GM19328 (cell line): ENCODE results near the gene SEMA4B.

Experiments used
- ATAC-seq: cut with Tn5 transposase; IDR thresholded peaks from one replicate; pipeline ENCODE4 v1.9.1; 2021; ENCODE audit warnings: mild to moderate bottlenecking, moderate library complexity; ENCODE audit not compliant: unreplicated experiment

The SEMA4B gene

GRCh38 chr15:90225047-90225446 lies 23.9 kb downstream of the SEMA4B start:
- ATAC-seq = no peak

- ATAC-seq = no peak
These were observed 24.5 kb downstream of the SEMA4B start for GRCh38 chr15:90225504-90226234.

DNA sequence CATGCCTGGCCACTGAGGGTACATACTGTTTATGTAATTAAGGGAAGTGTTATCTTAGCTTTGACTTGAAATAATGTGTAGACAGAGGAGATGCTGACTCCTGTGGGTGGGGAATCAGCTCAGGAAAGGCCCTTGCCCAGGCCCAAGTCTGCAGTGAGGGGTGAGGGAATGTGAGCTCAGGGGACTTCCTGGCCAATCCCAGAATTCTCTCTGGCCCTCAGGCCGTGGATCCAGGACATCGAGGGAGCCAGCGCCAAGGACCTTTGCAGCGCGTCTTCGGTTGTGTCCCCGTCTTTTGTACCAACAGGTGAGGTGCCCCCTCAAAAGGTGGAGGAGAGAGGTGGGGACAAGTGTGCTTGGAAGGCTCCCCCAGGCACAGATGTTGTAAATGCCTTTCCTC lies 26.2 kb downstream of the SEMA4B start:
- ATAC-seq = no peak

DNA sequence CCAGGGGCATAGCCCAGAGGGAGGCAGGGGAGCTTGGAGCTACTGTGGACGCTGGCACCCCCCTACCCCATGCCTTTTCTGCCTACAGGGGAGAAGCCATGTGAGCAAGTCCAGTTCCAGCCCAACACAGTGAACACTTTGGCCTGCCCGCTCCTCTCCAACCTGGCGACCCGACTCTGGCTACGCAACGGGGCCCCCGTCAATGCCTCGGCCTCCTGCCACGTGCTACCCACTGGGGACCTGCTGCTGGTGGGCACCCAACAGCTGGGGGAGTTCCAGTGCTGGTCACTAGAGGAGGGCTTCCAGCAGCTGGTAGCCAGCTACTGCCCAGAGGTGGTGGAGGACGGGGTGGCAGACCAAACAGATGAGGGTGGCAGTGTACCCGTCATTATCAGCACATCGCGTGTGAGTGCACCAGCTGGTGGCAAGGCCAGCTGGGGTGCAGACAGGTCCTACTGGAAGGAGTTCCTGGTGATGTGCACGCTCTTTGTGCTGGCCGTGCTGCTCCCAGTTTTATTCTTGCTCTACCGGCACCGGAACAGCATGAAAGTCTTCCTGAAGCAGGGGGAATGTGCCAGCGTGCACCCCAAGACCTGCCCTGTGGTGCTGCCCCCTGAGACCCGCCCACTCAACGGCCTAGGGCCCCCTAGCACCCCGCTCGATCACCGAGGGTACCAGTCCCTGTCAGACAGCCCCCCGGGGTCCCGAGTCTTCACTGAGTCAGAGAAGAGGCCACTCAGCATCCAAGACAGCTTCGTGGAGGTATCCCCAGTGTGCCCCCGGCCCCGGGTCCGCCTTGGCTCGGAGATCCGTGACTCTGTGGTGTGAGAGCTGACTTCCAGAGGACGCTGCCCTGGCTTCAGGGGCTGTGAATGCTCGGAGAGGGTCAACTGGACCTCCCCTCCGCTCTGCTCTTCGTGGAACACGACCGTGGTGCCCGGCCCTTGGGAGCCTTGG lies 27.0 kb downstream of the SEMA4B start:
- ATAC-seq = no peak

GRCh38 chr15:90228960-90229359 lies 27.8 kb downstream of the SEMA4B start:
- no peak for ATAC-seq

DNA sequence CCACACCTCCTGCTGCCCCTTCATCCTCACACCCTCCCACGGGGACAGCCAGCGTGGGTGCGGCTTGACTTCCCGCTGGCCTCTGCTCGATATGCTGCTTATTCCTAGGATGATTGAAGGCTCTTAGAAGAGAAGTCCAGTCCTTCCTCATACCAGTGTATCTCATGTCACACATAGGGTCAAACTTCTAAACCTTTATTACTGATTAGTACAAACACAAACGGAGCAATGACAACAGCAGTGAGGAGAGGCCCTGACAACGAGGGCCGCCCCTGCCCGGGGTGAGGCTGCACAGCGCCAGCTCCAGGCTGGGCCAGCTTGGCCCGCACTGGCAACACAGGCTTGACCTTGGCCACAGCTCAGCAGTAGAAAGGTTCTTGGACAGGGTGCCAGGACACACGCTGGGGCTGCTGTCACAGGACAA lies 29.0 kb downstream of the SEMA4B start:
- no peak for ATAC-seq

GRCh38 chr15:90230610-90231009 lies 29.5 kb downstream of the SEMA4B start:
- ATAC-seq = no peak

GRCh38 chr15:90231028-90232017 lies 30.2 kb downstream of the SEMA4B start:
- no peak for ATAC-seq

- no peak for ATAC-seq
These were observed 31.1 kb downstream of the SEMA4B start for GRCh38 chr15:90232196-90232595.

- ATAC-seq = no peak
These were observed 31.8 kb downstream of the SEMA4B start for GRCh38 chr15:90232941-90233386.

DNA sequence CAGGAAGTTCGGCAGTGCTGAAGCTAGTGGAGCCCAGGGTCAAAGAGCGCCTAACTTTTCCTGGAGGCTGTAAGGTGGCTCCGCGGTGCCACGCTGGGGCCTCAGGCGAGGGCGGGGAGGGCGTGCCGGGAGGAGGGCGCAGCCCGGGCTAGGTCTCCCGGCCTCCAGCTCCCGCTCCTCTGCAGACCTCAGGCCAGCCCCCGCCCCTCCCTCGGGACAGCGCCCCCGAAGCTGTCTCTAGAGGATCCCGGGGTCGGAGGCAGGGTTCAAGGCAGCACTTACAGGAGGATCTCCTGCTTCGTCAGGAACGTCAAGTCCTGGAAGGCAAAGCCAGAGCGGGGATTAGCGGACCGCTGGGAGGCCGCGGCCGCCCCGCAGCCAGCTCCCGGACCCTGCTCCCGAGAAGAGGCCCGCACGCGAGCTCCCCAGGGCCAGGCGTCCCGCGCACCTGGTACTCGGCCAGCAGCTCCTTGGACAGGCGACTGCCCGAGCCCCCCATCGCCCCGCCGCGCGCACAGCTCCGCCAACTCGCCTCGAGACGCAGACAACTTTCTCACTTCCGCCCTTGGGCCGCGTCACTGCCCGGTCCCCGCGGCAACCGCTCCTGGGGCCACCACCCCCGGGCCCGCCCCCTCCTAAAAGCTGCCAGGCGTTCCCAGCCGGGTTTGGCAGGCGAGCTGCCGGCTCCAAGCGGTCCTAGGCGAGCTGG lies 32.4 kb downstream of the SEMA4B start, which contains the start of gene CIB1:
Gene CIB1, minus strand, starts transcription at position 555 of the 709 bp plus-strand sequence. Its CDS starts 56 bp downstream, at position 499.
- peak; percentile 78 for ATAC-seq

DNA sequence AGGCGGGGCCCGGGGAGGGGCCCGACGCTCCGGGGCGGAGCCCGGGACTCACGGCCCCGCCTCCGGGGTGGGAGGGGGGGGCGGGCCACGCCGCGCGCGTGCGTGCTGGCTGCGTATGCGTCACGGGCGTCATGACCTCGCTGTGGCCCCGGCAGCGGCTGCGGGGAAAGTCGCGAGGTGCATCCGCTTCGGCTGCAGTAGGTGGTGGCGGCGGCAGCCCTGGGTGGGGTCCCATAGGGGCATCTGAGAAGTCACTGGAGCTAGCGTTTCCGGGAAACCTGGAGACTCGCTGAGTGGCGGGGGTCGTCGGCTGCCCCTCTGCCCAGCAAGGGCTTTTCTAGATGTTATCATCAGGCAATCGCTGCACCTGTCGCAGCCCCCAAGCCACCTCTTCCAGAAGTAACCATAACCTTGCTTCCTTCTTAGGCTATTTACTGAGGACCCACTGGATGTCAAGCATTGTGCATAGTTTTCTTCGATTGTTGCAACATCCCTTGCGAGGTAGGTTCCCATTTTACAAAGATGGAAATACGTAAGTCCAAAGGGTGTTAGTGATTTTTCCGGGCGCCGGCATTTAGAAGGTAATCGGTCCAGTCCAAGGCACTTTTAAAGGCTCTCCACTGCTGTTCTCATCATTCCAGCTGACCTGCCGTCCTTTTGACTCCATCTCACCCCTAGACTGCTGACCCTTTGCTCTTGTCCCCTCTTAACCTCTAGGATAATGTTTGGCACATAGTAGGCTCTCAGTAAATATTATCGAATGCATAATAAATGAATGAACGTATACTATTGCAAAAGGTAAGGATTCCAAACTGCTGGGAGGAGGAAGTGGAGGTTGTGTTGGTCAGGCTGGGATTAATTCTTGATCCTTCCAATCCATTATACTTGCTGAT lies 33.2 kb downstream of the SEMA4B start, which contains the start of gene GDPGP1:
Gene GDPGP1, plus strand, starts transcription at position 114 of the 893 bp plus-strand sequence. CDS start 6,700 bp downstream, outside the sequence.
- ATAC-seq = peak; percentile 71

DNA sequence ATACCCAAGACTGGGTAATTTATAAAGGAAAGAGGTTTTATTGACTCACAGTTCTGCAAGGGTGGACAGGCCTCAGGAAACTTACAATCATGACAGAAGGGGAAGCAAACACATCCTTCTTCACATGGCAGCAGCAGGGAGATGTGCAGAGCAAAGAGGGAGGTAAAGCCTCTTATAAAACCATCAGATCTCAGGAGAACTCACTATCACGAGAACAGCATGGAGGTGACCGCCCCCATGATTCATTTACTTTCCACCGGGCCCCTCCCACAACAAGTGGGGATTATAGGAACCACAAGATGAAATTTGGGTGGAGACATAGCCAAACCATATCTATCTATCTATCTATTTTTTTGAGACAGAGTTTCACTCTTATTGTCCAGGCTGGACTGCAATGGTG lies 38.2 kb downstream of the SEMA4B start:
- no peak for ATAC-seq

DNA sequence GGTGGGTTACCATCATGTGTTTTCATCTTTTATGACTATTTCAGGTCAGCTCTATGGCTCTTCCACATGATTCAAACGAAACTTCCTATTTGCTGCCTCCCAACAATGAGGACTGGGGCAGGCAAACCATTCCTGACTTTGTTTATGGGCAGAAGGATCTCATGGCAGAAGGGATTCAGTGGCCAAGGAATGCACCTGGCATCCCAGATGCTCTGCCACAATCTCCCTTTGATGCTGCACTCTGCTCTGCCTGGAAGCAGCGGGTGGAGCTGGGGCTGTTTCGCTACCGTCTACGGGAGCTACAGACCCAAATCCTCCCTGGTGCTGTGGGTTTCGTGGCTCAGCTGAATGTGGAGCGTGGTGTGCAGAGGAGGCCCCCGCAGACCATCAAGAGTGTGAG lies 39.7 kb downstream of the SEMA4B start:
- no peak for ATAC-seq

- ATAC-seq = no peak
These were observed 40.4 kb downstream of the SEMA4B start for GRCh38 chr15:90241343-90242192.

- ATAC-seq = no peak
These were observed 43.0 kb downstream of the SEMA4B start for GRCh38 chr15:90243943-90244639.

GRCh38 chr15:90248789-90249202 lies 47.7 kb downstream of the SEMA4B start:
- ATAC-seq = no peak
